Stromal cell of bone marrow (primary cell): ENCODE data around the gene RBM44.

Source experiments
- DNase-seq: peaks from one replicate; pipeline ENCODE4 v3.0.0-alpha.2; 2012; ENCODE audit warnings: low read depth

RBM44 gene

DNA sequence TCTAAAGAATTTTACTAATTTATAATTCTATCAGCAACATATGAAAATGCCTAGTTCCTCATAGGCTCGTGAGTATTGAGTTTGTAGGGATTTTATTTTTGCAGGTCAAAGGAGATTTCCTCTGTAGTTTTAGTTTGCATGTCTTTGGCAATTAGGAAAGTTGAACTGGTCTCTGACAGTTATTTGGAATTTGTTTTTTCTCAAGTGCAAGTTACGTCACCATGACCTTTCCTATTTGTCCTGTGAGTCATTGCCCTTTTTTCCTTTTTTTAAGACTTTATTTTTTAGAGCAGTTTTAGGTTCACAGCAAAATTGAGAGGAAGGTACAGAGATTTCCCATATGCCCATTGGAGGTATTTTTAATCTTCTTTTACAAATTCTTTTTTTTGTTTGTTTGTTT, 89.8 kb downstream of the RBM44 start:
- DNase-seq: peak; percentile 59

DNA sequence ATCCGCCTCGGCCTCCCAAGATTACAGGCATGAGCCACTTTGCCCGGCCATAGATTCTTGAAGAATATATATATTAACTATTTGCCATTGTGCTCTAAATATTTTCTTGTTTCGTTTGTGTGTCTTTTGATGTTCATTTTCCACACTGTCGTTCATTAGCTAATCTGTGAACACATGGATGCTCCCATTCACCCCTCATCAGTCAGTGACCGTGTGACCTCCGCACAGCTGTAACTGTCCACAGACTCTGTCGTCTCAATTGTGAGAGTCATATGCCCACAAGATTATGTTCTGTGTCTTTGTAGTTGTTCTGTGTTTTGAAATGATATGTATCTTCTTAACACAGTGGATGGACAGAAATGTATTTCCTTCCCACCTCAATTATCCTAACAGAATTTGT, 90.4 kb downstream of the RBM44 start:
- no peak for DNase-seq

DNA sequence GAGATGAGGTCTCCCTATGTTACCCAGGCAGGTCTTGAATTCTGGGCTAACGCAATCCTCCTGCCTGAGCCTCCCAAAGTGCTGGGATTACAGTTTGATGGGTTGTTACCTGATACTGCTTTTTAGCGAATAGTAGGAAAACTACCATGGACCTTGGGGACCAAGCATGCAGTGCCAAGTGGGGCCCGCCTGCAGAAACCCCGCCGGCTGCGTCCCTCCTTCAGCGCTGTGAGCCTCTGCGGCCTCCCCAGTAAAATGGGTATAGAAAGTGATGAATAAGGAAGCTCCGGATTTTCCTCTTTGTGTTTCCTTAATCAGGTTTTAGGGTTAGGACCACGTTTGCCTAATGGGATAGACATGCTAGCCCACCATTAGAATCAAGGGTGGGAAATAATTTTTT, 91.2 kb downstream of the RBM44 start:
- no peak for DNase-seq
